Measurements from ENCODE around the gene ZNG1F.
"Not testable (repeated sequence)": the region's sequence is repeated elsewhere in the genome, so short reads cannot be mapped to it uniquely, and the experiment has no call there.

Gene ZNG1F

GRCh38 chr9:41082358-41082757, 106.8 kb downstream of the ZNG1F start:
- DNase-seq = not testable (repeated sequence)

Measured in CD4-positive, alpha-beta T cell treated with Interleukin-12 subunit alpha and Interleukin-12 subunit beta, for 1 hour (primary cell).